HG02852 (cell line): Measurements from ENCODE around the gene CXCR6.

Experiments
- ATAC-seq: cut with Tn5 transposase; IDR thresholded peaks from one replicate; pipeline ENCODE4 v1.9.1; 2021; ENCODE audit warnings: mild to moderate bottlenecking, moderate library complexity; ENCODE audit not compliant: unreplicated experiment

Gene CXCR6

DNA sequence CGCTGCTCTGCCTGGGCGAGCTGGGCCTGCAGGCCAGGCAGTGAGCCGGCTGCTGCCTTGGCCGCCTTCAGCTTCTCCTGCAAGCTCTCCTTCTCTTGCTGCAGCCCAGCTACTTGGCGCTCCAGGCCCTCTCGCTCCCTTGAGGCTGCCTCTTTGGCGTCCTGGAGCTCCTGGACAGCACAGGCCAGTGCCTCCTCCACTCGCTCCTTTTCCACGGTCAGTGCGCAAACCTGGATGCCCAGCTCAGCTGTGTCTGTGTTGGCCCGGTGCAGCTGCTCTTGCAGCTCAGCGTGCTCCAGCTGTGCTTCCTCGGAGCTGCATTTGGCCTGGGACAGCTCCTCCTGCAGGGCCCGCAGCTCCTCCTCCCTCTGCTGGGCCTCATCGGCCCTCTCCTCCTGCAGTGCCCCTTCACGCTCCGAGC, 23.1 kb downstream of the CXCR6 start:
- no peak for ATAC-seq

DNA sequence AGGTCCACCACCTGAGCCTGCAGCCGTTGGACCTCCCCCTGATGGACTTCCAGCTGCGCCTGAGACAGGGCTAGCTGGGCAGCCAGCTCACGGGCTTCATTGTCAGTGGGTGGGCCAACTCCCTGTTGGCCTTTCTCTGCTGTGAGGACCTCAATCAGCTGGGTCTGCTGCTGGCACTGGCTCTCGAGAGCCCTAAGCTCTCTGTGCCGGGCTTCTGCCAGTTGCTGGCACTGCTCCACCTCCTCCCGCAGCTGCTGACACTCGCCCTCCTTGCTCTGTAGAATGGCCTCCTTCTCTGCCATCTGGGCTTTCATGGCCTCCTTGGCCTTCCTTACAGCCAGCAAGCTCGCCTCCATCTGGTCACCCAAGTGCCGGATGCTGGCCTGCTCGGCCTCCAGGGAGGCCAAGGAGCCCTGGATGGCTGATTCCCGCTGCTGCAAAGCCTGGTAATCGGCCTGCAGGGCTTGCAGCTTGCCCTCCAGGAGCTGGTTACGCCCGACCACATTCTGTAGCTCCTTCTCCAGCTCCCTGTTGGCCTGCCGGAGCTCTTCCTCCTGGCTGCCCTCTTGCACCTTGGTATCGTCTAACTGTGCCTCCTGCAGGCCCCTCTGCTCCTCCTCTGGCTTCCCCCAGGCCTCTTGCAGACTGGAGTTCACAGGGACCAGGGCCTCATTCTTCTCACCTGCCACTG, 23.8 kb downstream of the CXCR6 start:
- ATAC-seq: no peak

DNA sequence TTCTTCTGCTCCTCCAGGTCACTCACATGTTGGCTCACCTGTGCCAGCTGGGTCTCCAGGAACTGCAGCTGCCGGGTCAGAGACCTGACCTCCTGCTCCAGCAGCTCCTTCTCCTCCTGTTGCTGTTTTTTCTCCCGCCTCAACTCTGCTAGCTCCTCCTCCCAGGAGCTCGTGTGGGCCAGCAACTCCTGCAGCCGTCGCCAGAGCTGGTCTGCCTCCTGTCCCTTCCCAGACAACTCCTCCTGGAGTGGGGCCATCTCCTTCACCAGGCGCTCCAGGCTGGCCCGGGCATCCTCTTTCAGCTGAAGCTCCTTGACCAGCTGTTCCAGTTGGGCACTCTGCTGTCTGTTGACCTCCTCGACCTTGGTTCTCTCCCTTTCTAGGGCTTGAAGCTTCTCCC, 24.5 kb downstream of the CXCR6 start:
- ATAC-seq: no peak

DNA sequence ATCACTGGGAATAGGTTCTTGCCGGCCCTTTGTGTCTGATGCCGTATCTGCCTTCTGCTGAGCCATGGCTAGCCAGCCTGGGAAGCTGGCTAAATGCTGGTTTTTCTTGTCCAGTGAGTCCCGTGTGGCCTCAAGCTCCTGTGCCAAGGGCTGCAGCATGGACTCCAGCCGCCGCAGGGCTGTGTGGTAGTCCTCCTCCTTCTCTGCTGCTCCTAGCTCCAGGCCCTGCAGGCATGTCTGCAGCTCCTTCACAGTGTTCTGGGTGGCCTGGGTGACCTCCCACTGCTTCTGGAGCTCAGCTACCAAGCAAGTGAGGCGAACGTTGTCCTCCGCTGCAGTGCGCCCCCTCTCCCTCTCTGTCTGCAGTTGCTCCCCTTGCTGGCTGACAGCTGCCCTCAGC, 24.9 kb downstream of the CXCR6 start:
- ATAC-seq: no peak

DNA sequence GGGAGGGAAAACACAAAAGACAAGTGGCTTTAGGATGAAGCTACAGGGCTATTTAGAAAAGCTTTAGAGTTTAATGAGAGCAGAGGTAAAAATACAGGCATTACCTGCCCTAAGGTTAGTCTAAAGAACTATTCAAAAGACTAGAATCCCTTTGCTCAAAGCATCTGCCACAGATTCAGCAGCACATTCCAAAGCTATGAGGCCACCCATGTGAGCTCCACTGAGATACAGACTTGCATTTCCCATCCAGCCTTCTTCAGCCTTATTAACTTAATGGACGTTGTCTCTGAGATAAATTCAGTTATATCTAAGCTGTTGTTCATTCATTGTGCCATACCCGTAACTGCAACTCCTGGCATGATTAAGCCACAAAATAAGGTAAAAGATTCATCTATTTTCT, 25.4 kb downstream of the CXCR6 start:
- no peak for ATAC-seq

DNA sequence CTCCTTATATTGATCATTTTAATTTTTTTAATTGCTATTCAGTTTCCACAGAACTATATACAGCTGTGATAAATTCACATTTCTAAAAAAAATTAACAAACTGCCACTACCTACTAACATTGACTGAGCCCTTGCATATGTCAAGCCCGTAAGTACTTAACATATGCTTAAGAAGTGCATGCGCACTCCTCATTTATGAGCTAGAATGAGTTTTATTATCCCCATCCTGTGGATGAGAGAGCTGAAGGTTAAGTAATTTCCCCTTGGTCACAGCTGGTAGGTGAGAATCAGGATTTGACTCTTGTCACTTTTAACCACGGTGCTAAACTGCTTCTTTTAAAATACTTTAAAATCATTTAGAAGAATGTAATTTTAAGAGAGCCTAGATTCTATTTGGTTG, 25.9 kb downstream of the CXCR6 start:
- ATAC-seq: no peak

DNA sequence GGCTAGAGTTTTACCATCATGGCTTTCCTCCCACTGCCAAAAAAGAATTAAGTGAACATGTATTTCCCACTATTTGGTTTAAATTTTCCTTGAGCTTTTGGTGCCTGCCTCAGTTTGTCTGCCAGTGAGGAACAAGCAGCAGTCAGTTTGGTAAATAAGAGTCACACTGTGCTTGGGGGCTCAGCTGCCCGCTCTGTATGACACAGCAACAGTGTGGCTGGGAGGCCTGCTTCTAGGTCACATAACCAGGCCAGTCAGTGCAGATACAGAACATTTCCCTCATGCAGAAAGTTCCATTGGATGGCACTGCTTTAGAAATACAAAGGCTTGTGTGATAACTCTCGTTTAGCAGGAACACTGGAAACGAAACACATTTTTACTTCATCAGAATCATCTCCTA, 26.7 kb downstream of the CXCR6 start:
- ATAC-seq: no peak

DNA sequence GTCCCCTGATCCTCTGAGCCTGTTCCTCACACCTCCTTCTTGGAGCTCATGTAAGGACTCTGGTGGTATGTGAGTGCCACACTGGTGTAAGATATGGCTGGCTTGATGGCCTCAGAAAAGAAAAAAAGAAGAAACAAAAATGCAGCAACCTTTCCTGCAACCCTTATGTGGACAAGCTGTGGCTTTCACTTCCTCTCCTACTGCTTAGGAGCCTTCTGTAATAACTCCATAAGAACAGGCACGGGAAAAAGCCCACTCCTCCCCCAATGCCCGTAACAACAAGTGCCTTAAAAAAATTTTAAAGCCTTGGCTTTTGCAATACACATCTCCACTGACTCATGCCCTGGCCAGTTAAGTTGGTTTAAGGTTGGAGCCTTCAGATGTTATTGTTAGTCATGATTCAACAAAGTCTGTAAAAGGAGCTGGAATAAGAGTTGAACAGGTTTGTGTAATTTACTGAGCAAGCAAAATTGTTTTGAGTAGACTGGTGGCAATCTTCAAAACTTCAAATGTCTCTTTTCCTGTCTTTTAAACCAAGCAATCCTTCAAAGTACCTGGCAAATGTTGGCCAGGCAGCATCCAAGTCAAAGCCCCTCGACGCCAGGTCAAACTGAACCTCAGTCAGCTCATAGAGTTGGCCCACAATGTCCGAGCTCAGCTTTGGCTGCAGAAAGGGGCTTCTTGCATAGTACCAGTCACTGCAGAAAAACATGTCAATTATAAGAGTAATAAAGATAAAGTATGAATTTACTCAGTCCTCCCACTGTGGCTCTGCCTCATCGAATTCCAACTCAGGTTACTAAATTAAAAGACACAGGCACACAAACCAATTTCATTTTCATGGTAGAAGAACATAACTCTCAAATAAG, 29.5 kb downstream of the CXCR6 start:
- ATAC-seq: peak; percentile 55

DNA sequence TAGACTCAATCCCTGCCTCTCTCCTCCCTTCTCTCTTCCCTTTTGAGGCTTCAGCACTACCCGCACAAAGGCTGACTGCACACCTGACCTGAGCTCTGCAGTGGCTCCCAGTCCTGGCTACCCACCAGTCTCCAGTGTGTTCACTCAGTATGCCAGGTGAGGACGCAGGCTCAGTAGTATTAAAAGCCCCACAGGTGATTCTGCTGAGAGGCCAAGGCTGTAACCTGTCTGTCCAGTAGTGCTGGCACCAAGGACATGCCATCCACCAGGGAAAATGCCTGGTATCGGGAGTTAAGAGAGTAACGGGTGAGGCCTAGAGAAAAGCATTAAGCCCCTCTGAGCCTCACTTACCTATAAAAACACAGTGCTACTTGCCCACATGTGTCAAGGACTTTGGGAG, 31.4 kb downstream of the CXCR6 start:
- no peak for ATAC-seq

DNA sequence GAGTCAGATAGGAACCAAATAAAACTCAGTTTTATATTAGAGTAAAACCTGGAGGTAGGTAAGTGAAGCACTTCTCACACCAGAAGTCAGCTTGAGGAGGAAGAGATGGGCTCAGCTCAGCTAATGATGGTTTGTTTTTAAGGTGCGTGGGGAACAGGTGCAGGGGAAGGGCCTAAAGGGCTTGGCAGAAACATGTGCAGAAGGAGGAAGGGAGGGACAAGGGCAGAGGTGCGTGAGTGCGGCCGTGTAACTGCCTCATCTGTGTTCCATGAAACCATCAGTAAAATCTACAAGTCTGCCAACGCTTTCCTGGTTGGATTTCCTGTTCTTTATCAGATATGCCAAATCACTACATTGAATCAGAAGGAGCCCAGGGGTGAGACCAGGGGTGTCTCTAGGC, 32.4 kb downstream of the CXCR6 start:
- ATAC-seq: no peak

DNA sequence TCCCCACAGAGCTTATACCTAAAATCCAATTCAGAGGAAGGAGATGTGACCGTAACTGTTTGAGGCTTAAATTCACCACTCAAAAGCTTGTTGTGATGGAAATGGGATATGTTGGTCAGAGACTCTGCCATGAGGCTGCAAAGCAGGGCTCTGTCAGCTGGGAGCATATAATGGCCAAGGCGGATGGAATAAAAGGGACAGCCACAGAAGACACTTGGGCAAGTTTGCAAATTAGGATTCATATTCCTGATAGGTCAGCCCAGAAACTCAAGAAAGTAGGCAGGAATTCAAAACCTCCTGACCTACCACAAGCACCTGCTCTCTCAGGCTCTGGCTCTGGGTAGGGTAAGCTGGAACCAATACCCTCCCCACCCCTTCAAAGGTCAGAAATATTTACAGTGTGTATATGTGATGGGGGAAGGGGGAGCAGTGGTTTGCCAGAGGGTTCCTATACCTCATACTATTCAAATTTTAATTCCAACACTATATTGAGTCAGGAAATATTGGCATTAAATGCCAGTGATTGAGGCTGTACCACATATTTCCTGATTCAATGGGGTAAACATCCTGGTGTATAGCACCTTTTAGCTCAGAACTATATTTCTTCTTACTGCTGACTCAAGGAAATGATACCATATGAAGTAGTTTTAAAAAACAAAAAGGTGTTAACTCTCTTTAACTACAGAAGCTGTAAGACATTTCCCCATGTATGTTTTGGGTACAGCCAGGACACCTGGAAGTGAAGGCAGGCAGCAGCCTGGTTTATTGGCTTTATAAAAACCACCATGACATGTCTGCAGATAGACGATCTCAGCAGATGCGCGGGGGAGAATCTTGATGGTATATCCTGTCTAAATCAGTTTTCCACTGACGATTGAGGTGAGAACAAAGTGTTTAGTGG, 33.2 kb downstream of the CXCR6 start:
- ATAC-seq: no peak

DNA sequence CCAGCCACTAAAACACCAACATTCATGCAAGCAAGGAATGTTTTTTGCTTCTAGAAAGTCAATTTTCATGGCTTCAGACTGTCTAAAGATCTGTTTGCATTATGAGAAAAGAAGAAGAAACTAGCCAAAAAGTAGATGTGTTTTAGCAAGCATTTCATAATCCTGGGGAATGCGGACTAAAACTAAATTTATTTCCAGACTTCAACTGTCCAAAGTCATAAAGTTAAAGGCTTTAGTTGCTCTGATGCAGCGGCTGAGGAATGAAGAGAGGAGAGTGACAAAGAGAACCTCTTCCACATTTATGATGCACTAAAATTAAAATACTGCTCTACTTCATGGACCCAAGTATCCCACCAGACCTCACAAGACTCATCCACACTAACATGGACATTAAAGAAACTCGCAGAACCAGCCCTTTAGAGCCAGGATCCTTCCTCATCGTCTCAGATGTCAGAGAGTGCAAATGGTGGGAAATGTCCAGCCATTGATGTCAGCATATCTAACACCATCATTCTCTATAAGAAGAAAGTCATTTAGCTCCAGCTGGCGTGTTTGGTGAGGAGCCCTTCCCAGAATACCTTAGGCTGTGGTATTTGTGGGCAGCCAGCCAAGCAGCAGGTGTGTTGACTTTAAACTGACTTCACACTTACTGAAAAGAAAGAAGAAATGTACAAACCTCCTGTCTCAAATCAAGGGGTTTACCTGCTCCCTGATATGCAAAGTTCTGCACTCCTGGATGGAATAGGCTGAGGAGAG, 34.9 kb downstream of the CXCR6 start:
- no peak for ATAC-seq

DNA sequence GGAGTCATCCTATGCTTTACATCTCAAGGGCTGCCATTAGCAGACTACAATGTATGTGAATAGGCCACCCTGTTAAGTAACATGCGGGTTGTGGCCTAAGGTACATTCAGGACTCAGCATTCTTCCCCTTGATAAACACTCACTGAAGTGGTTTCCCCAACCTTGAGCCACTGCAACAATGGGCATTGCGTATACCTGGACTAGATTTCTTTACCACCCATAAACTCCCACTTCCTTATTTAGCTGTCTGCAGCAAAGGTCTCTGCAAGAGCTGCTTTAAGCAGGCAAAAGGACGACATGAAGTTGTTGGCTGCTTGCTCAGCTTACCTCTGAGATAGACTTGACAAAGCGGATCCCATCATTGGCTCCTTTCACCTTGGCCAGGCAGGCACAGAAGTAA, 36.1 kb downstream of the CXCR6 start:
- no peak for ATAC-seq

DNA sequence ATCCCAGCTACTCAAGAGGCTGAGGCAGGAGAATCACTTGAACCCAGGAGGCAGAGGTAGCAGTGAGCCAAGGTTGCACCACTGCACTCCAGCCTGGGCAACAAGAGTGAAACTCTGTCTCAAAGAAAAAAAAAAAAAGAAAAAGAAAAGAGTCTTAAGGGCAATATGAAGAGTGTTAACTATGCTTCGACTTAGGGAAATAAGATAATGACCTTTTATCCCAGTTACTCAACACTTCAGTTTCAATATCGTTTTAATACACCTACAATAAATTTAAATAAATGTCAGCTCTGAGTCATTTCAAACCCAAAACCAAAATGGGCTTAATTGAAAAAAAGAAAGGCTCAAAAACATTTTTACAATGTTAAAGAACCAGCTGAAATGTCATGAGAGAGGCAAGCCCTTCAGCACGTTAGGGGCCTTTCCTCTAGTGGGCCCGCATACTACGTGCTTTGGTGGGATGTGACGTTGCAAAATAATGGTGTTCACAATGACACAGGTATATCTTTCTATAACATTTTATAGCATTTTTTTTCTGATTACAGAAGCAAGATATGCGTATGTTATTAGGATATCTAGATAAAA, 37.1 kb downstream of the CXCR6 start:
- ATAC-seq: no peak

DNA sequence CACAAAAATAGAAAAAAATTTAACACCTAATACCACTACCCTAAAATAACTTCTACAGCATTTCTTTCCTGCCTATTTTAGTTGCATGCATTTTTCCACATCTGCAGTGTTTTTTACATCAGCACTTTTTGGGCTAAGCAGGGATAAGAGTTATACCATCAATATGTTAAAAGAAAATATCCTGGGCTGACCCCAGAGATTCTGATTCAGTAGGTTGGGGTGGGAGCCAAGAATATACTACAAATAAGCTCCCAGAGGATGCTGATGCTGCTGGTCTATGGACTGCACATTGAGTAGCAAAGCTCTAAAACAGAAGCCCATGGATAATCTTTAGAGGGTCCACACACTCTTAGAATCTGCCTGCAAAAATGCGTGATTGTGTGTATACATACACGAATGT, 37.6 kb downstream of the CXCR6 start:
- ATAC-seq: no peak

DNA sequence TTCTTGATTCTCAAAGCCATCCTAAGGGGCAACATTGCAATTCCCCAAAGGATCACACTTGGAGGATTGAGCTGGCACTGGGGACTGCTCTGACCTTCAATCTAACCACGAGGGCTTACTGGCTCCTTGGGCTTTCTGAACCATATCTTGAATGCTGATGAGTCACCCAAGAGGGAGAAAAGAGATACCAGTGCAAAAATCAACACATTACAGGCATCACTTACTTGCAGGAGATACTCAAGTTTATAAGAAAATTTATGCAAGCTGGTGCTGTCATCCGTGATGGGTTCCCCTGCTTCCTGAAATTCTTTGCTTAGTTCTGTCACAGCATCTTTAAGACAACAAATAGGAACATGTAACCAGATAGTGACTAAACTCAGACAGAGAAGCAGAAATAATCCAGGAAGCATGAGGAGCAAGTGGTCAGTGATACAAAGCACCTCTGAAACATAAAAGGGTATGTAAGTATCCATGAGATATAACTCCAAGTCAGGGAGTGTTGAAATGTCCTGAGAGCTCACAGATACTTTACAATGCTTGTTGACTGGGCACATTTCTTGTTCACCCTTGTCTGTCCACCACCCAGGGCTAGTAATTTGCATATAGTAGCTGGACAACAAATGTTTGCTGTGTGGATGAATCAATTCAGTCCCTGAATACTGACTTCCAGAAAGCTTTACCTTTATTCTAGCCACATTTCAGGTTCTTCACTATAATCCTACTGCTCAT, 38.2 kb downstream of the CXCR6 start:
- no peak for ATAC-seq

DNA sequence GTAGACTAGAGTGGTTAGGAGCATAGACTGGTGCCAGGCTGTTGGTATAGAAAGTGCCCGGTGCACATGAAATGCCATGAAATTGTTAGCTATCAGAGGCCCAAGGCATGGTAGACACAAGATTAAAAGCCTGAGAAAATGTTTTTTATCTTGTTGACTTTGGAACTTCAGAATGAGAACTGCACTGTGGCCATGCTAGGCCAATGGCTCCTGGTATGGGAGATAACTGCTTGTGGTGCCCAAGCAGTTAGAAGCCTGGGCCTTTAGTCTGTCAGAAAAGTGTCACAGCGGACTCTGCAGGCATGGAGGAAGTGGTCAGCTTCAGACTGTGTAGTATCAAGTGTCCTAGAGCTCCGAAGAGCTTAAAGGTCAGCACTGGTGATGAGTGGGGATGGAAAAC, 40.5 kb downstream of the CXCR6 start:
- no peak for ATAC-seq

DNA sequence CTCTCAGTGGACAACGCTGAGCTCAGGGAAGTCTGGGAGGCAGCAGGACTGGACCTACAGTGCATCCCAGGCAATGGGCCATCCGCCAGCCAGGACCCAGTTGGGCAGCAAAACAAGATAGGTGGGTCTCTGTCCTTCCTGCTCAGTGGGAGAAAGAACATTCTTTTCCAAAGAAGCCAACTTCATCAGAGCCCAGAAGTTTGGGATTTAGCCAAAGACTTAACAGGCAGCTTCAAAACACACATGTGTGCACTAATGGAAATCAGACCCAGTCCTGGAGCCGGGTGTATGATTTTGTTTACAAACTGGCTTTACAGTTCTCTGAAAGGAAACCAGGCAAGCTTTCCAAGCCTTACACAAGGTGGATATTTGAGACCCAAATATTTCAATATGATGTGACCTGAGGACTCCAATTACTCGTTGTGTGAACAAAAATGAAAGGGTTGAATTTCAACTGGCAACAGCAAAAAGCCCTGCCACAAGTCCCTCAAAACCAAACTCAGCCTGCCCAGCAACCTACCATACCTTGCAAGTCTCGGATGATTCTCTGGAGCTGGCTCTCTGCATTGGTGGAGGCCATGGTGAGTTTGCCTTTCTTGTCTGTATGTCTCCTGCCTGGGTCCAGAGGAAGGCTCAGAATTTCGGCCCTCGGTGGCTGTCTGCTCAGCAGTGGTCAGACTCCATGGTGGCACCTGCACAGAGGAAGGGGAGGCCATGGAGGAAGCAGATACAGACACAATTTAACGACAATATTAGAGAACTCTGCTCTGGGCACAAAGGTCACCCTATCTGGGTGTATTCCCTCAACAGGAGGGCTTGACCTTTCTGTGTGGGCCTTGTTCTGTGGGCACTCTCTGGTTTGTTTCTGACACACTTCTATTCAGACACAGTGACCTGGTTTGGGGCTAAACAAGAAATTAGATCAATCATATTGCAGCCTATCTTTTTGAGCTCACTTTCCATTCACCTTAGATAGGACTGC, 41.4 kb downstream of the CXCR6 start:
- ATAC-seq: no peak
